SK-MEL-5 (cell line): ENCODE measurements around the gene GID8. TPM values are rescaled to one million over a fixed set of nuclear protein-coding genes. Genes with fewer than 3 reads are reported as not detected.

ENCODE experiments used
- DNase-seq: peaks from one replicate; pipeline ENCODE4 v3.0.0-alpha.2; 2016; ENCODE audit warnings: low read depth, low spot score
- in situ Hi-C: cut with HindIII; loops from 2 replicates; pipeline ENCODE4 v1.10.0; 2016; ENCODE audit warnings: low sequenced_read_pairs, high pct_unique_total_duplicates, low pct_unique_long_range_greater_than_20kb
- total RNA-seq: library from RNA; depleted of rRNA; stranded (reverse); fragments of >200 nt; shearing (Covaris generic); gene quantifications from 2 replicates; pipeline ENCODE4 v1.2.3, GENCODE V29; 2014

The GID8 gene
- total RNA-seq, 1 experiment from 2014 or later: 21.4 TPM

DNA sequence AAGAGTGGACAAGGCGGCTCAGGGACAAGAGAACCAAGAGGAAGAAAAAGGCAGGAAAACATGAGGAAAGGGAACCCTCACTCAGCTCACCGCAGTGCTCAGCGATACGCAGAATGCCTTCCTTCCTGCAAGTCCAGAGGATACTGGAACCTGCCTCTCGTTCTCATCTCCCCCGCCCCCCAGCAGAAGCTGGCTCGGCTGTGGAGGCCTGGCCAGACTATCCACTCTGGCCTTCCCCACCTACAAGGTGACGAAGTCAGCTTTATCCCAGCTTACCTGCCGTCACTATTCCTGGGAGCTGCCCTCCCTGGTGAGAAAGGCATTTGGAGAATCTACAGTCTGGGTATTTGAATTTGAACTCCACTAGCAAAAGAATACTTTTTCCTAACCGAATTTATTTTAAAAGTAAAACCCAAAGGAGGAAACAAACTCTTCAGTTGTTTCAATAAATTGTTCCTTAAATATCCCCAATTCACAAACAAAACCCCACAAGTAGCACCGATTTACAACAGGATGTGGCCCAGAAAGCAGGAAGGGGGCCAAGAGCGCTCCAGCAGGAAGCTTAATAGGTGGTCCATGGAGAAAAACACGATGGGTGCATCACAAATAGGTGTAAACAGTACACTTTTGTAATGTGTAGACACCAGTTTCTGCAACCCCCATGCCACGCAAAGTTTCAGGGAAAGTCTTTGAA lies 9.6 kb upstream of the GID8 start:
- DNase-seq: no peak
- in situ Hi-C loops: no loop called here

DNA sequence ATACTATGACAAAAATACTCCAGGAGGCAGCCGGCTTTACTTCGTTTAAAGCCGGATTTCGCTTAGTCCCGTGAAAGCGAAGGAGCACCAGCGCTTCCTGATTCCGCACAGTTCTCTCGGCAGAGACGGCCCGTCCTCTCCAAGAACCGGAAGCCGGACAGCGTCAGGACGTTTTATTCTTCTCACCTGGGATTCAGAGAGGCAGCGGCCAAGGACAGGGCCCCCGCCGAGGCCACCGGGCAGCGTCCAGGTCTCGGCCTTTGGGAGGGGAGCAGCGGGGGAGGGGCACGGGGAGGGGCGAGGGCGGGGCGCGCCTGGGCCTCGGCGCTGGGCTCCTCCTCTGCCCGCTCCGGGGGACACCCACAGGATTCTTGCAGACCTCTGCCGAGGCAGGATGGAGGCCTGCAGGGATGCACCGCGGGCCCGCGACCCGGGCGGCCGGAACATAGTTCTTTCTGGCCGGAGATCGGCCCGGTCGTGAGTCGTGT lies 8.9 kb upstream of the GID8 start:
- DNase-seq: peak; percentile 55
- in situ Hi-C loops: no loop called here

DNA sequence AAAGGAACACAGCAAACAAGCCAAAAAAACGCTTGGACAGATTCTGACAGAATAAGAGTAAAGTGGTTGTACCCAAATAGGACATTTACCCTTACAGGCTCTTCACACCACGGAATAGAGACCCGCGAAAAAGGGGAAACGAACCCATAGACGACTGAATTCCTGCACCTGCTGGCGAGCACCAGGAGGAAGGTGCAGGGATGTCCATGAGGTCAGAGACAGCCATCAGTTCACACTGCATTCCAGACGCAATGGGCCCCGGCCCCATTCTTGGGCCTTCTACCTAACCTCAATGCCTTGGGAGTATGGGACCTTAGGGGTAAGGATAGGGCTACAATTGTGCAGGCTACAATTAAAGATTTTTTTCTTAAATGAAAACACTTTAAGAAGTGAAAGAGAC lies 6.5 kb upstream of the GID8 start:
- in situ Hi-C loops: no loop called here

DNA sequence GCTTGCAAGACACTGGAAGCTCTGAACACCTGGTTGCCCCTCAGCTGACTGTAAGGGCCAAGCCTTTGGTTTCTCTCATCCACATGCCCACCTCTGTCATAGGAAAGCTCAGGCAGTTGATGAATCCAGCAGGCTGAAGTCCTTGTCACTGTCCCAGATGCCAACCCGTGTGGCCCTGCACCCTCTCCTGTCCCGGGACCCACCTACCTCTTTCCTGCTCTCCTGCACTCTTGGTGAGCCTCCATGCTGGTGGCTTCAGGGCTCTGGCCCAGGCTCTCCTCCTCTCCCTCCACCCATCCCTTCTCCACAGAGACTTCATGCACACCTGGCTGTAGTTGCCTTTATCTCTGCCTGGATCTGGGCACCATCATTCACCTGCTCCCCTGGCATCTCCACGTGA lies 4.0 kb upstream of the GID8 start:
- in situ Hi-C loops: no loop called here
- no peak for DNase-seq

More for the DNA sequence above, 6.5 kb upstream of the GID8 start:
- no peak for DNase-seq

DNA sequence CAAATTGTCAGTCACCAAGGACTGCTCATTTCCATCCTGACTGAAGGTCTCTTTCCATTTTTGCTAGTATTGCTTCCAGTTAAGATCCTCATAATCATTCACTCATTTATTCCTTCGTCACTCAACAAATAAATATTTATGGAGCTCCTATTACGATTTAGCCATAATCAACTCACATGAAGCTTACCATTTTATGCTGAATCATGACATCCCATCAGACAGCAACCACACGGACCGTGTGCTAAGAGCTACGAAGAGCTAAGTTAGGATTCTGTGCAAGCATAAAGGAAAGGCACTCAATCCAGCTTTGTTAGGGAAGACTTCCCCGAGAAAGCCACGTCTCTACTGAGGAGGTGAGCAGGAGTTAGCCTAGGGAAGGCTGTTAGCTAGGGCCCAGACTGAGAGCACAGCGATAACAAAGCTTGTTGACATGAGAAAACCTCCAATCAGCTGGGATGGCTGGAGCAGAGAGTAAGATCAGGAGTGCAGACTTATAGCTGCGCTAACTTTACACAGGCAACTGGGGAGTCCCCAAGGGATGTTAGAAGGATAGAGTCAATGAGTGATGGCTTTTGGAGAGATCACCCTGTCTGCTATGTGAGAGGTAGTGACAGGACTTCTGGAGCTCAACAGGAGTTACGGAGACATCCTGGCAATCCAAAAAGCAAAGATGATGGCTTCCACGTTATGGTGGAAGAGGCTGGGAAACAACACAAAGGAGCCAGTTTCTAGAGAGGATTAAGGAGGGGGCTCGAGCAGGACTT lies 2.6 kb upstream of the GID8 start:
- in situ Hi-C loops: no loop called here
- no peak for DNase-seq

DNA sequence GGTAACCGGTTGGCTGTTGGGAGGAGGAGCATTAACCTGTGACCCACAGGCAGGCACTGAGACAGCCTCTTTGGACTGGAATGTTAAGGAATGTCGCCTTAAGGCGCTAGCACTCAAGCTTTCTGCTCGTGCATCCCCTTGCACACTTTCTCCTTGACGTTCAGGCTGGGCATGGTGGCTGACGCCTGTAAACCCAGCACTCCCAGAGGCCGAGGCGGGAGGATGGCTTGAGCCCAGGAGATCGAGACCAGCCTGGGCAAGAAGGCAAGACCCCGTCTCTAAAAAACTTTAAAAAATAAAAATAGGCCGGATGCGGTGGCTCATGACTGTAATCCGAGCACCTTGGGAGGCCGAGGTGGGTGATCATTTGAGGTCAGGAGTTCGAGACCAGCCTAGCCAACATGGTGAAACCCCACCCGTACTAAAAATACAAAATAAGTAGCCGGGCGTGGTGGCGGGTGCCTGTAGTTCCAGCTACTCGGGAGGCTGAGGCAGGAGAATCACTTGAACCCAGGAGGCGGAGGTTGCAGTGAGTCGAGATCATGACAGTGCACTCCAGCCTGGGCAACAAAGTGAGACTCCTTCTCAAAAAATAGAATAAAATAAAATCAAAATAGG lies 1.9 kb upstream of the GID8 start:
- no peak for DNase-seq
- in situ Hi-C loops: no loop called here

DNA sequence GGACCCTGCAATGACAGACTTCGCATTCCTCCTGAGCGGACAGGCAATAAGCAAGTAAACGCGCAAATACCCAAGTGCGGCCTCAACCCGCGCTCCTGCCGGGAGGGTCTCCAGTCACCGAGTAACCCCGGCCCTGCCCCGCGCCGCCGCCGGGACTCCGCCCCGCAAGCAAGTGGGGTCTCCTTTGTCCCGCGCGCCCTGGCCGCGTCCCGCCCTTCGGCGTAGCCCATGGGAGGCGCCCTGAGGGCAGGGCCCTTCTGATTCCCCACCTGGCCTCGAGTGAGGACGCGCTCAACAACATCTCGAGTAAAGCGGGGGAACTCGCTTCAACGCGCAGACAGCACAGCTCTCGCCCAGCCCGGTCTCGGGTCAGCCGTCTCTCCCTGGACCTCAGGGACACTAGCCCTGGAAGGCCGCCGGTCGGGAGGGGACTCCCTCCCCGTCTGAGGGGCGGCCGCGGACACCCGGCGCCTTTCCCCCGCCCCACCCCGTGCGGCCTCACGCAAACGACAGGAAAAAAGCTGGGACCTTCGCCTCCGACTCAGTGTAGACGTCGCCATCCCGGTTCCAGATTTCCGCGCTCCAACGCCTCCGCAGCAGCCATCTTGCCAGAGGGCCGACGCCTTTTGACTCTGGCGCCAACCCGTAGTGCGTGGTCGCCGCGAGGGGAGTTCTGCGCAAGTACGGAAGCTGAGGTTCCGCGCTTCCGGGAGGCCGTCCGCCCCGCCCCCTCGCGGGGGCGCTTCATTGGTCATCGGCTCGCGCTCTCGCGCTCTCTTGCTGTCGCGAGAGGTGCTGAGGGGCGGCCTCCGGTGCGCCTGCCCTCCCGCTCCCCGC lies 461 bp upstream of the GID8 start:
- in situ Hi-C loops: no loop called here
- peak; percentile 94 for DNase-seq

DNA sequence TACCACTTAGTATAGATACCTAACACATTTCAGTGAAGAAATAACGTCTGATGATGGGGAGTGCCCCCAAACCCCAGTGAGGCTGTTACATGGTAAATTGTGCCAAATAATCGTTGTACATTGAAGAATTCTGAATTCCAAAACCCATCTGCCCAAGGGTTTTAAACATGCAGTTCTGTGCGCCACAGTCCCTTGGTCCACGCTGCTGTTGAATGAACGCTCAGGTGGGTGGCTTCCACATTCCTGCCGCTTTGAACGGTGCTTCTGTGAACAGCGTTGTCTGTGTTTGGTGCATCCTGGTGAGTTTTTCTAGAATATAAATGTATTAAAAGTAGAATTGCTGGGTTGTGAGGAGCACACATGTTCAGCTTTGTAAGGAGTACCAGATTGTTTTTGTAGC lies 2.9 kb downstream of the GID8 start:
- DNase-seq: no peak
- in situ Hi-C loops: no loop called here

DNA sequence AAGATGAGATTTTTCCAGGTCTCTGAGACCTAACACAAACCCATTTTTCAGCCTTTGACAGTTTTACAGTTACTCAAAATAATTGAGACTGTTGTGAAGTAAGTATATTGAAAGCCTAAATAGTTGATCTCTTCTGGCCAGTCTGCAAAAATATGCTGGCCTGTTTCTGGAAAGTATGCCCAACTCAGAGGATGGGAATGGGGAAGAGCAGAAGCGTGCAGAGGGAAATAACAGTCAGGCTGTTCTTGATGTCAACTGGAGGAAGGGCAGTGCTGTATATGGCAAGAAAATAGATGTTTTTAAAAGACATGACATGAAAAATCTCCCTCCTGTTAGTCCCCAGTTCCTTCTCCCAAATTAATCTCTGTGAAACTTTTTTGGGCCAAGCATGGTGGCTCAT lies 3.8 kb downstream of the GID8 start:
- DNase-seq: no peak
- in situ Hi-C loops: no loop called here

DNA sequence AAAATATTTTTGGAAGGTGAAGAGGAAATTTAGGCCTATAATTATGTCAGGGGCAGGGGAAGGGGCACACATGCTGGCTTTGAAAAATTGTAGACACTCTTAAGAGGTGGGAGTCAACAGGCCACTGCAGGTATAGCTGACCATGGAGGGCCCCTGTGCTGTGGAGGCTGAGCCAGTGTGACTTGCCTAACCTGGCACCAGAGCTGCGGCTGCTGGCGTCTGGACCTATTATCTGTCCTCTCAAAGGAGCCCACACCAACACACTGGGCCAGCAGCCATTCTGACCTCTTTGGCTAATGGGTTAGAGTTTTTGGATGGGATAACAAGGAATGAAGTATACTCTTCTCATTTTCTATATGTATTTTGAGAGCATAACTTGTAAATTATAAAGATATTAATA lies 4.5 kb downstream of the GID8 start:
- no peak for DNase-seq
- in situ Hi-C loops: no loop called here

DNA sequence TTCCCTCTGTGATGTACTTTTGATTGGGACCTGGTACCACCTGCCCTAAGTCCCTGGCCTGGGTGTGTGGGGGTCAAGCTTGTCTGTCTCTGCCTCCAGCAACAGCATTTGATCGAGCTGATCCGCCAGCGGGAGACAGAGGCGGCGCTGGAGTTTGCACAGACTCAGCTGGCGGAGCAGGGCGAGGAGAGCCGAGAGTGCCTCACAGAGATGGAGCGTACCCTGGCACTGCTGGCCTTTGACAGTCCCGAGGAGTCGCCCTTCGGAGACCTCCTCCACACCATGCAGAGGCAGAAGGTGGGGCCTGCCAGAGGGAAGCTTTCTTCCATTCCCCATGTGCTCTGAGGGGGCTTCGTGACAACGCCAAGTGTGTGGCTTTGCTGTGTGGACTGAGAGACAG lies 5.4 kb downstream of the GID8 start:
- DNase-seq: no peak
- in situ Hi-C loops: no loop called here

DNA sequence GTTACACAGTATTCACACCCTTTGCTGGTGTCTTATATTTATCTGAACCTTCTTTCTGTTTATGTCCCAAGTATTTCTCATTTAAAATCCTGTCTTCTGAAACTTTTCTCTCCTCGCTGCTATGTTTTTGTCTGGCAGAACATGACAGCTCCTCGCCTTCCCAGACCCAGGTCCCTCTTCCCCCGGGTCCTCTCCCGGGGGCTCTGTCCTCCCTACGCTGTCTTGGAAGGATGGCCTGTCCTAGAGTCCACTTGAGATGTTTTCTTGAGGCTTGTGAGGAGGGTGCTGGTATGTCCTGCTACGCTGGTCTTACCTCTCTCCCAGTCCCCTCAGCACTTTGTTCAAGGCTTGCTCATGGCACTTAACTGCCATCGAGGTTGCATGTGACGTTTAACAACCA lies 6.2 kb downstream of the GID8 start:
- no peak for DNase-seq
- in situ Hi-C loops: no loop called here

DNA sequence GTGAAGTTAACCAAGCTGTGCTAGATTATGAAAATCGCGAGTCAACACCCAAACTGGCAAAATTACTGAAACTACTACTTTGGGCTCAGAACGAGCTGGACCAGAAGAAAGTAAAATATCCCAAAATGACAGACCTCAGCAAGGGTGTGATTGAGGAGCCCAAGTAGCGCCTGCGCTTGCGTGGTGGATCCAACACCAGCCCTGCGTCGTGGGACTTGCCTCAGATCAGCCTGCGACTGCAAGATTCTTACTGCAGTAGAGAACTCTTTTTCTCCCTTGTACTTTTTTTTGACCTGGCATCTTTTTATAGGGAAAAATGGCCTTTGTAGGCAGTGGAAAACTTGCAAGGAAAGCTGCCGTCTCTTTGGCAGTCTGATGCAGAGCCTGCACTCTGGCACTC lies 6.8 kb downstream of the GID8 start:
- in situ Hi-C loops: no loop called here

DNA sequence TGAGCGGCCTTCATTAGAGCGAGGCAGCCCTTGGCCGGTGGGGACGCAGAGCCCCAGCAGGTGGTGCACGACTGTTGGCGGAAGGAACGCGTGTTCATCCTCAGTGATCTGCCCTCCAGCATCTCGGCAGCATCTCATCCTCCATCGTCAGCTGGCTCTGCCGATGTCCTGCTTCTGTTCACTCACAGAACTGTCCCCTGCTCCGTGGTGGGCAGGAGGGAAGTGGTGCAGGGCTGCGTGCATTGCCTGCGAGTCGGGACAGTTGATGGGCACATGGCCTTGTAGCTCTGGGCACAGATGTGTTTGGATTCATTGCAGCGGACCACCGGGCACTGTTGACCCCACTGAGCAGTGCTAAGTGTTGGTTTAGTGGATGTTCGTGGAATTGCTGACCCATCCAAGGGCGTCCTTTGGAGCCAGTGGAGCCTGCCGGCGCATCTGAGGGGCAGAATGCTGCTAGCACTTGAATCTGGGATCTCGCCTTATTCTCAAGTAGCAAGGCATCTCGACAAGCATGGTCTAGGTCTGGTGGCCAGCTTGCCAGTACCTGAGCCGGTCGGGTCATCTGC lies 7.9 kb downstream of the GID8 start:
- DNase-seq: no peak
- in situ Hi-C loops: no loop called here

More for the DNA sequence above, 6.8 kb downstream of the GID8 start:
- DNase-seq: no peak

DNA sequence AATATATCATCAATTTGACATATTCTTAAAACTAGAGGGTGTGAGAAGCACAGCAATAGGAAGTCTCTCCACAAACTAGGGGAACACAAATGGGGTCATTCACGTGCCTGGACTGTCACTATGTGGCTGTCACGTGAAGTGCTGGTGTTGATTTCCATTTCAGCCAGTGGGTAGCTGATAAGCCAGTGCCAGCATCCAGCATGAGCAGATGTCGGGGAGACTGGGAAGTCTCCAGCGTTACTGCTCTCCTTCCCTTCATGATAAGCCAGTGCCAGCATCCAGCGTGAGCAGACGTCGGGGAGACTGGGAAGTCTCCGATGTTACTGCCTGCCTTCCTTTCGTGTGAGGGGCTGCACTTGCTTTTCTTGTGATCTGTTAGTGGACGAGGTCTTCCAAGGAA lies 9.0 kb downstream of the GID8 start:
- DNase-seq: no peak
- in situ Hi-C loops: no loop called here

DNA sequence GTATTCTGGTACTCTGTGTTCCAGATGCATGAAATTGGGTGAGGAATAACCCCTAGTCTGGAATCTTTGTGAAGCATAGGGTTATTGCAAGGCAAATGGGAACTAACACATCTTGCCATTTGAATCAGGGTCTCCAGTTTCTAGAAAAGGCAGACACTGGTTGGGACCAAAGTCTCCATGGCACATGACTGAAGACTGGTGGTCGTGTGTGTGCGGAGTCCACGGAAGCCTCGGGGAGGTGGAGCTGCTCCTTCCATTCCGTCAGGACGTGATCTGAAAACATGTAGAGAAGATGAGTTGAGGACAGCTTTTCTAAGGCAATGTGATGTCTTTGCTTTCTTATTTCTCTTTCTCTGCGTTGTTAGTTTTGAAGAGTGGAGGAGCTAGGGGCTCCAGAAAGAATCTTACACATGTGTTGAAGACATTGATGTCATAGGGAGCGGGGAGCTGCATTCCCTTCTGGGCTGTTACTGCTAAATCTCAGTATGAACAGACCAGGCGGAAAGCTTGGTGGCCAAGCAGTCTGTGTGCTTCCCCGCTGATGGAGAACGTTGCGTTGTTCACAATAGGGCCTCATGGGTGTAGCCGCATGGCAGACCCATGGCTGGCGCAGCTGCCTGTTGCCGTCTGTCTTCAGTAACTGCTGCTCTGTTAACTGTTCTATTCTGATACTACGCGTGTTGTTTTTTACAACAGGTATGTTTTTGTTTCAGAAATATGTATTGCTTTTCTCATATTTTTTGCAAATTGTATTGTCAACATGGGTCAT lies 9.8 kb downstream of the GID8 start:
- no peak for DNase-seq
- in situ Hi-C loops: no loop called here
